Measurements from ENCODE around the gene TMEM140.

DNA sequence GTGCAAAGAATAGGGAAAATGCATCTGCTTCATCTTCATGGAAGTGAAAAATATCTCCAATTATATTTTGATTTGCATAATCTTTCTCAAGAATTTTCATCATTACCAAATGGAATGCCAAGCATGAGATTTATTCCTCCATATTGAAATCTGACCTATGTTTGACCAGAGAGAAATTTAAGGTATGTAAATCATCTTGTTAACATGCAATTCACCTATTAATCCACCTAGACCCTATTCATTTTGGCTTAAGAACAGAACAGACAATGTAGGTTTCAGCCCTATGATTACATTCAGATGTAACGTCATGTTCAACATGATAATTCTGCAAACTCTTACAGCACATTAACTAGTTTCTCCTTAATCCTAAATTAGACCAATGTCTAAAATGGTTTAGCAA lies 30.8 kb upstream of the TMEM140 start:
- TF ChIP-seq, protein P1, sequence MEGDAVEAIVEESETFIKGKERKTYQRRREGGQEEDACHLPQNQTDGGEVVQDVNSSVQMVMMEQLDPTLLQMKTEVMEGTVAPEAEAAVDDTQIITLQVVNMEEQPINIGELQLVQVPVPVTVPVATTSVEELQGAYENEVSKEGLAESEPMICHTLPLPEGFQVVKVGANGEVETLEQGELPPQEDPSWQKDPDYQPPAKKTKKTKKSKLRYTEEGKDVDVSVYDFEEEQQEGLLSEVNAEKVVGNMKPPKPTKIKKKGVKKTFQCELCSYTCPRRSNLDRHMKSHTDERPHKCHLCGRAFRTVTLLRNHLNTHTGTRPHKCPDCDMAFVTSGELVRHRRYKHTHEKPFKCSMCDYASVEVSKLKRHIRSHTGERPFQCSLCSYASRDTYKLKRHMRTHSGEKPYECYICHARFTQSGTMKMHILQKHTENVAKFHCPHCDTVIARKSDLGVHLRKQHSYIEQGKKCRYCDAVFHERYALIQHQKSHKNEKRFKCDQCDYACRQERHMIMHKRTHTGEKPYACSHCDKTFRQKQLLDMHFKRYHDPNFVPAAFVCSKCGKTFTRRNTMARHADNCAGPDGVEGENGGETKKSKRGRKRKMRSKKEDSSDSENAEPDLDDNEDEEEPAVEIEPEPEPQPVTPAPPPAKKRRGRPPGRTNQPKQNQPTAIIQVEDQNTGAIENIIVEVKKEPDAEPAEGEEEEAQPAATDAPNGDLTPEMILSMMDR (IDR thresholded peaks at IDR 0.05) = no peak
- TF ChIP-seq, protein P2, sequence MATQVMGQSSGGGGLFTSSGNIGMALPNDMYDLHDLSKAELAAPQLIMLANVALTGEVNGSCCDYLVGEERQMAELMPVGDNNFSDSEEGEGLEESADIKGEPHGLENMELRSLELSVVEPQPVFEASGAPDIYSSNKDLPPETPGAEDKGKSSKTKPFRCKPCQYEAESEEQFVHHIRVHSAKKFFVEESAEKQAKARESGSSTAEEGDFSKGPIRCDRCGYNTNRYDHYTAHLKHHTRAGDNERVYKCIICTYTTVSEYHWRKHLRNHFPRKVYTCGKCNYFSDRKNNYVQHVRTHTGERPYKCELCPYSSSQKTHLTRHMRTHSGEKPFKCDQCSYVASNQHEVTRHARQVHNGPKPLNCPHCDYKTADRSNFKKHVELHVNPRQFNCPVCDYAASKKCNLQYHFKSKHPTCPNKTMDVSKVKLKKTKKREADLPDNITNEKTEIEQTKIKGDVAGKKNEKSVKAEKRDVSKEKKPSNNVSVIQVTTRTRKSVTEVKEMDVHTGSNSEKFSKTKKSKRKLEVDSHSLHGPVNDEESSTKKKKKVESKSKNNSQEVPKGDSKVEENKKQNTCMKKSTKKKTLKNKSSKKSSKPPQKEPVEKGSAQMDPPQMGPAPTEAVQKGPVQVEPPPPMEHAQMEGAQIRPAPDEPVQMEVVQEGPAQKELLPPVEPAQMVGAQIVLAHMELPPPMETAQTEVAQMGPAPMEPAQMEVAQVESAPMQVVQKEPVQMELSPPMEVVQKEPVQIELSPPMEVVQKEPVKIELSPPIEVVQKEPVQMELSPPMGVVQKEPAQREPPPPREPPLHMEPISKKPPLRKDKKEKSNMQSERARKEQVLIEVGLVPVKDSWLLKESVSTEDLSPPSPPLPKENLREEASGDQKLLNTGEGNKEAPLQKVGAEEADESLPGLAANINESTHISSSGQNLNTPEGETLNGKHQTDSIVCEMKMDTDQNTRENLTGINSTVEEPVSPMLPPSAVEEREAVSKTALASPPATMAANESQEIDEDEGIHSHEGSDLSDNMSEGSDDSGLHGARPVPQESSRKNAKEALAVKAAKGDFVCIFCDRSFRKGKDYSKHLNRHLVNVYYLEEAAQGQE (IDR thresholded peaks at IDR 0.05; ENCODE audit: insufficient read depth in 1 of 2, low read depth in 2 of 2, low read length in 1 of 2) = no peak
- TF ChIP-seq POLR2AphosphoS5 (IDR thresholded peaks at IDR 0.05; ENCODE audit: low read depth, low read length) (no peak), SIN3A (IDR thresholded peaks at IDR 0.05; ENCODE audit: borderline replicate concordance, insufficient read depth, low read depth, low read length) (no peak)

All from Panc1 (cell line).